H1 (cell line): ENCODE data around the gene LMAN1L. TPM values are rescaled to one million over a fixed set of nuclear protein-coding genes. Genes with fewer than 3 reads are reported as not detected.

Experiments
- CTCF ChIA-PET: fragments of 300-600 bp; sonication (Branson Sonifier 250); formaldehyde crosslinking; loops from one replicate; lab custom pipeline; 2021; ENCODE audit not compliant: partially characterized antibody; lab: Charles Lee
- POLR2A ChIA-PET: fragments of 300-600 bp; sonication (Branson Sonifier 250); formaldehyde crosslinking; loops from one replicate; lab custom pipeline; 2021; ENCODE audit warnings: inconsistent platforms; ENCODE audit not compliant: partially characterized antibody; lab: Charles Lee
- DNase-seq, 2 experiments: peaks; one replicate each; pipeline versions ENCODE4 v3.0.0 to v3.0.0-alpha.2; 2010 to 2022; ENCODE audit warnings: low spot score in 2 of 2, low read depth in 1 of 2, mixed read lengths in 1 of 2
- FAIRE-seq: peaks from 2 replicates; lab custom pipeline; 2011; peaks lifted over from hg19 to GRCh38; lab: Jason Lieb, UNC
- H2AFZ ChIP-seq: 2 replicates; pipeline ENCODE4 v1.8.1; 2012; ENCODE audit warnings: low read length, inconsistent platforms
- H2AK5ac ChIP-seq: 2 replicates; pipeline ENCODE4 v1.6.1; 2013; ENCODE audit warnings: low read depth, low read length
- H2BK120ac ChIP-seq: replicated peaks from 2 replicates; pipeline ENCODE3; 2013; ENCODE audit warnings: low read depth, low read length, inconsistent platforms
- H2BK12ac ChIP-seq: 2 replicates; pipeline ENCODE4 v1.6.1; 2013; ENCODE audit warnings: low read depth, low read length
- H2BK15ac ChIP-seq: 2 replicates; pipeline ENCODE4 v1.6.1; 2013; ENCODE audit warnings: low read length
- H2BK20ac ChIP-seq: 2 replicates; pipeline ENCODE4 v1.6.1; 2013; ENCODE audit warnings: low read length
- H2BK5ac ChIP-seq: 2 replicates; pipeline ENCODE4 v1.6.1; 2013; ENCODE audit warnings: low read depth, low read length
- H3K14ac ChIP-seq: 2 replicates; pipeline ENCODE4 v1.6.1; 2013; ENCODE audit warnings: inconsistent platforms; ENCODE audit not compliant: insufficient read length
- H3K18ac ChIP-seq: 2 replicates; pipeline ENCODE4 v1.6.1; 2013; ENCODE audit warnings: low read length; ENCODE audit errors: extremely low read depth
- H3K23ac ChIP-seq: 2 replicates; pipeline ENCODE4 v1.6.1; 2013; ENCODE audit warnings: inconsistent platforms; ENCODE audit not compliant: insufficient read length
- H3K23me2 ChIP-seq: 2 replicates; pipeline ENCODE4 v1.6.1; 2013; ENCODE audit warnings: low read depth, low read length
- H3K27ac ChIP-seq: 2 replicates; pipeline ENCODE4 v1.6.1; 2011; ENCODE audit warnings: low read depth, low read length, inconsistent platforms
- H3K27me3 ChIP-seq, 4 experiments: replicated peaks in 1 of 4; 1 replicate in 1 of 4; 2 replicates in 3 of 4; pipeline versions ENCODE4 v1.6.1 to v1.8.1; 2011 to 2013; ENCODE audit warnings: low read length in 3 of 4, mild to moderate bottlenecking in 3 of 4, inconsistent platforms in 2 of 4, mixed read lengths in 2 of 4, moderate library complexity in 1 of 4; ENCODE audit not compliant: control insufficient read depth in 3 of 4, insufficient read depth in 3 of 4; ENCODE audit errors: extremely low read depth in 1 of 4
- H3K36me3 ChIP-seq, 4 experiments: 2 replicates each; pipeline versions ENCODE4 v1.6.1 to v1.8.1; 2011 to 2013; ENCODE audit warnings: mild to moderate bottlenecking in 4 of 4, low read length in 3 of 4, moderate library complexity in 2 of 4, control low read depth in 1 of 4, inconsistent platforms in 1 of 4; ENCODE audit not compliant: insufficient read depth in 4 of 4, control insufficient read depth in 2 of 4
- H3K4ac ChIP-seq: replicated peaks from 2 replicates; pipeline ENCODE3; 2013; ENCODE audit warnings: low read length, low read depth, mixed read lengths, inconsistent platforms; ENCODE audit not compliant: insufficient read length
- H3K4me1 ChIP-seq, 4 experiments: replicated peaks in 1 of 4; 1 replicate in 1 of 4; 2 replicates in 3 of 4; pipeline versions ENCODE4 v1.6.1 to v1.8.1; 2011 to 2013; ENCODE audit warnings: low read length in 3 of 4, inconsistent platforms in 2 of 4, mixed read lengths in 1 of 4; ENCODE audit not compliant: insufficient read depth in 4 of 4, control insufficient read depth in 3 of 4
- H3K4me2 ChIP-seq, 2 experiments: 2 replicates each; pipeline versions ENCODE4 v1.6.1 to v1.8.1; 2011 to 2013; ENCODE audit warnings: low read depth in 2 of 2, low read length in 2 of 2, control low read depth in 1 of 2, inconsistent platforms in 1 of 2, mild to moderate bottlenecking in 1 of 2; ENCODE audit not compliant: insufficient read depth in 1 of 2
- H3K4me3 ChIP-seq, 4 experiments: fragments of 200-600, 300-600 bp in 1 of 4; sonication (generic), shearing (Covaris generic), sonication (Bioruptor Twin) in 1 of 4; 2 replicates each; pipeline versions ENCODE4 v1.5.1 to v1.8.1; 2011 to 2016; ENCODE audit warnings: low read length in 4 of 4, low read depth in 3 of 4, control low read depth in 2 of 4, inconsistent platforms in 2 of 4, mild to moderate bottlenecking in 2 of 4, mixed read lengths in 1 of 4, moderate library complexity in 1 of 4; ENCODE audit not compliant: insufficient read depth in 2 of 4; ENCODE audit errors: extremely low read depth in 1 of 4
- H3K56ac ChIP-seq: replicated peaks from 2 replicates; pipeline ENCODE3; 2013; ENCODE audit warnings: low read depth, mild to moderate bottlenecking, mixed read lengths, low read length, inconsistent platforms; ENCODE audit not compliant: insufficient read length
- H3K79me1 ChIP-seq: 2 replicates; pipeline ENCODE4 v1.6.1; 2013; ENCODE audit warnings: low read depth, low read length, control low read depth
- H3K79me2 ChIP-seq, 2 experiments: 2 replicates each; pipeline versions ENCODE4 v1.6.1 to v1.8.1; 2012 to 2013; ENCODE audit warnings: low read length in 2 of 2, mild to moderate bottlenecking in 2 of 2, inconsistent platforms in 1 of 2; ENCODE audit not compliant: insufficient read depth in 2 of 2, control insufficient read depth in 1 of 2
- H3K9ac ChIP-seq, 4 experiments: replicated peaks in 1 of 4; 1 replicate in 1 of 4; 2 replicates in 3 of 4; pipeline versions ENCODE4 v1.6.1 to v1.8.1; 2011 to 2013; ENCODE audit warnings: low read depth in 3 of 4, low read length in 3 of 4, control low read depth in 2 of 4, mild to moderate bottlenecking in 2 of 4, moderate library complexity in 2 of 4, inconsistent platforms in 1 of 4; ENCODE audit errors: extremely low read depth in 1 of 4
- H3K9me3 ChIP-seq, 2 experiments: 2 replicates each; pipeline versions ENCODE4 v1.6.1 to v1.8.1; 2012 to 2013; ENCODE audit warnings: mild to moderate bottlenecking in 2 of 2, moderate library complexity in 2 of 2, control low read depth in 1 of 2, inconsistent platforms in 1 of 2, low read depth in 1 of 2, low read length in 1 of 2, mixed read lengths in 1 of 2; ENCODE audit not compliant: insufficient read depth in 2 of 2
- H4K20me1 ChIP-seq, 2 experiments: replicated peaks in 1 of 2; 2 replicates each; pipeline versions ENCODE3 to v1.8.1; 2011 to 2013; ENCODE audit warnings: inconsistent platforms in 2 of 2, low read length in 2 of 2, mild to moderate bottlenecking in 1 of 2; ENCODE audit not compliant: insufficient read depth in 2 of 2, control insufficient read depth in 1 of 2
- H4K5ac ChIP-seq: 2 replicates; pipeline ENCODE4 v1.6.1; 2013; ENCODE audit warnings: low read length, low read depth, mixed read lengths, inconsistent platforms; ENCODE audit not compliant: insufficient read length
- H4K8ac ChIP-seq: 2 replicates; pipeline ENCODE4 v1.8.0; 2013; ENCODE audit warnings: mild to moderate bottlenecking, moderate library complexity, low read length, inconsistent platforms; ENCODE audit not compliant: insufficient read depth; ENCODE audit errors: extremely low read depth
- H4K91ac ChIP-seq: replicated peaks from 2 replicates; pipeline ENCODE3; 2013; ENCODE audit warnings: low read length, mixed read lengths, inconsistent platforms; ENCODE audit not compliant: insufficient read length
- EZH2 ChIP-seq: fragments of 200-600 bp; sonication (generic); IDR thresholded peaks from 2 replicates; pipeline ENCODE4 v1.7.1; 2012; ENCODE audit warnings: low read depth, mild to moderate bottlenecking, moderate library complexity, low read length, inconsistent platforms; ENCODE audit not compliant: severe bottlenecking
- RBBP5 ChIP-seq: IDR thresholded peaks from 2 replicates; pipeline ENCODE4 v1.7.1; 2012; ENCODE audit warnings: low read depth, mild to moderate bottlenecking, inconsistent platforms, low read length, moderate library complexity, borderline replicate concordance
- SP1 ChIP-seq: IDR thresholded peaks from 2 replicates; pipeline ENCODE4 v1.6.1; 2011; ENCODE audit warnings: low read depth, low read length
- SRF ChIP-seq: IDR thresholded peaks from 2 replicates; pipeline ENCODE4 v1.6.1; 2011; ENCODE audit warnings: mild to moderate bottlenecking, low read depth, low read length, moderate library complexity
- WGBS, 2 experiments: shearing (Covaris generic) in 1 of 2; methylation state at CpG; one replicate each; pipeline versions ENCODE4 v1.1.6 to v1.1.7; 2013 to 2015; ENCODE audit warnings: low lambda C conversion rate in 2 of 2, mixed read lengths in 2 of 2, inconsistent platforms in 1 of 2, low coverage in 1 of 2, missing lambda C conversion rate in 1 of 2; ENCODE audit not compliant: insufficient replicate concordance in 2 of 2, insufficient coverage in 1 of 2, insufficient read length in 1 of 2; ENCODE audit errors: extremely low coverage in 1 of 2, missing lambda C conversion rate in 1 of 2; 5-methylcytosine and 5-hydroxymethylcytosine counted together
- polyA plus RNA-seq, 7 experiments: library from polyadenylated mRNA; depleted of rRNA in 3 of 7; stranded (reverse) in 5 of 7; unstranded in 2 of 7; fragments of >200 nt in 5 of 7; fragments of 200-250 nt in 2 of 7; gene quantifications; 1 replicate in 5 of 7; 2 replicates in 1 of 7; 4 replicates in 1 of 7; pipeline versions ENCODE4 v1.2.1 to v1.2.3, GENCODE V29; 2011 to 2013; ENCODE audit warnings: missing spikeins in 2 of 7, mixed read lengths in 2 of 7
- total RNA-seq: library from RNA; stranded (reverse); fragmentation: NEBNext Ultra II Directional; extraction: Animal tissue kit (Norgen Biotek cat#: 25700); gene quantifications from 2 replicates; pipeline ENCODE4 v1.2.1, GENCODE V29; 2021

The LMAN1L gene
- total and polyA plus RNA-seq, 2 of the 8 experiments (the other 6 are each of a cell fraction or from before 2014, with no cell fraction given), result not detected

GRCh38 chr15:74807282-74807681, 5.4 kb upstream of the LMAN1L start:
- Histone ChIP-seq H3K36me3 (peaks cover 0 to 8% (median 0%) of the 10 kb centered on the region in 4 experiments; a peak in 1 of 8 replicates), H4K91ac (no peak overlapping the region), H3K9me3 (no peaks in the 10 kb centered on the region), H2BK12ac (no peak overlapping the region), H3K9ac (no peak overlapping the region), H3K56ac (no peak overlapping the region), H3K4me1 (peaks cover 0 to 2% (median 1%) of the 10 kb centered on the region in 4 experiments; a peak in 2 of 7 replicates), H2BK120ac (no peak overlapping the region), H2BK5ac (no peak overlapping the region), H2AK5ac (no peak overlapping the region), H4K5ac (no peak overlapping the region), H2BK15ac (no peak overlapping the region), H3K4me3 (no peak overlapping the region), H3K79me1 (no peaks in the 10 kb centered on the region), H3K4me2 (no peak overlapping the region), H2BK20ac (no peak overlapping the region), H3K27ac (no peak overlapping the region), H2AFZ (no peak overlapping the region), H3K23me2 (no peaks in the 10 kb centered on the region), H3K18ac (no peak overlapping the region), H3K4ac (no peak overlapping the region), H3K79me2 (no peaks in the 10 kb centered on the region), H3K14ac (no peak overlapping the region), H4K8ac (no peak overlapping the region), H3K23ac (no peak overlapping the region), H3K27me3 (no peaks in the 10 kb centered on the region), H4K20me1 (no peaks in the 10 kb centered on the region)
- DNase-seq (no peak), FAIRE-seq (no peak)
- ChIA-PET CTCF (interaction anchor here (0.6 to 10.2 kb wide), 16 partner anchors 7 to 217 kb away, joined by 3 to 113 read pairs (median 6); no protein-coding TSS in a partner anchor), POLR2A (interaction anchor here (0.6 to 1.7 kb wide), 6 partner anchors 11 to 1090 kb away, joined by 3 to 4 read pairs (median 4); no protein-coding TSS in a partner anchor)
- WGBS, 2 experiments, result 81% methylated on average over 5 of the region's 5 CpGs; no CpG with 5 or more reads in 1 of the 2 experiments
- no peak for TF ChIP-seq SRF
- no peak for TF ChIP-seq EZH2
- TF ChIP-seq RBBP5, result no peak
- TF ChIP-seq SP1, result no peak
